WI38 (cell line): ENCODE results near the gene CCDC92.

Experiments
- H3K4me3 ChIP-seq: 2 replicates; pipeline ENCODE4 v1.5.1; 2011; ENCODE audit warnings: low read depth, mild to moderate bottlenecking, control low read depth, low read length
- TF ChIP-seq, protein P1 (sequence below): IDR thresholded peaks from 2 replicates; pipeline ENCODE4 v1.5.1; 2012; ENCODE audit warnings: low read depth, mild to moderate bottlenecking, control low read depth, low read length

CCDC92 gene

GRCh38 chr12:123962513-123962912 is 10.1 kb downstream of the CCDC92 start:
- H3K4me3 ChIP-seq, result no peak overlapping the region
- TF ChIP-seq, protein P1, sequence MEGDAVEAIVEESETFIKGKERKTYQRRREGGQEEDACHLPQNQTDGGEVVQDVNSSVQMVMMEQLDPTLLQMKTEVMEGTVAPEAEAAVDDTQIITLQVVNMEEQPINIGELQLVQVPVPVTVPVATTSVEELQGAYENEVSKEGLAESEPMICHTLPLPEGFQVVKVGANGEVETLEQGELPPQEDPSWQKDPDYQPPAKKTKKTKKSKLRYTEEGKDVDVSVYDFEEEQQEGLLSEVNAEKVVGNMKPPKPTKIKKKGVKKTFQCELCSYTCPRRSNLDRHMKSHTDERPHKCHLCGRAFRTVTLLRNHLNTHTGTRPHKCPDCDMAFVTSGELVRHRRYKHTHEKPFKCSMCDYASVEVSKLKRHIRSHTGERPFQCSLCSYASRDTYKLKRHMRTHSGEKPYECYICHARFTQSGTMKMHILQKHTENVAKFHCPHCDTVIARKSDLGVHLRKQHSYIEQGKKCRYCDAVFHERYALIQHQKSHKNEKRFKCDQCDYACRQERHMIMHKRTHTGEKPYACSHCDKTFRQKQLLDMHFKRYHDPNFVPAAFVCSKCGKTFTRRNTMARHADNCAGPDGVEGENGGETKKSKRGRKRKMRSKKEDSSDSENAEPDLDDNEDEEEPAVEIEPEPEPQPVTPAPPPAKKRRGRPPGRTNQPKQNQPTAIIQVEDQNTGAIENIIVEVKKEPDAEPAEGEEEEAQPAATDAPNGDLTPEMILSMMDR, result no peak

GRCh38 chr12:123961585-123962345 is 10.9 kb downstream of the CCDC92 start:
- TF ChIP-seq, protein P1, result no peak
- H3K4me3 ChIP-seq, result no peak overlapping the region

DNA sequence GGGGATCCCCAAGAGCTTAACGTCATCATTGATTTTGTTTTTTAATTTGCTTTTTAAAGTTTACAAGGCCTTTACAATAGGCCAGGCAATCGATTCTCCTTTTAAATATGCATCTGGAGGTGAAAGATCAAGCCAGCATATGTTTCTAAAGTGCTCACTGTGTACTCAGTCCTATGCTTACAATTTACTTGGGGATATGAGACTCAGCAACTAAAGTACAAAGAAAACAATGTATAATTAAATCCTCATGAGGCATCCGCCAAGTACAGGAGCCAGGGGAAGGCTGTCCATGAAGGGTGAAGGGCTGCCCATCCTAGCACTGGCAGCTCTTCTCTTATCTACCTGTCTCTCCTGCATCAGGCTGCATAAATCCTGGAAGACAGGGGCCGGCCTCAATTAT is 11.8 kb downstream of the CCDC92 start:
- no peak overlapping the region for H3K4me3 ChIP-seq
- TF ChIP-seq, protein P1, result no peak

DNA sequence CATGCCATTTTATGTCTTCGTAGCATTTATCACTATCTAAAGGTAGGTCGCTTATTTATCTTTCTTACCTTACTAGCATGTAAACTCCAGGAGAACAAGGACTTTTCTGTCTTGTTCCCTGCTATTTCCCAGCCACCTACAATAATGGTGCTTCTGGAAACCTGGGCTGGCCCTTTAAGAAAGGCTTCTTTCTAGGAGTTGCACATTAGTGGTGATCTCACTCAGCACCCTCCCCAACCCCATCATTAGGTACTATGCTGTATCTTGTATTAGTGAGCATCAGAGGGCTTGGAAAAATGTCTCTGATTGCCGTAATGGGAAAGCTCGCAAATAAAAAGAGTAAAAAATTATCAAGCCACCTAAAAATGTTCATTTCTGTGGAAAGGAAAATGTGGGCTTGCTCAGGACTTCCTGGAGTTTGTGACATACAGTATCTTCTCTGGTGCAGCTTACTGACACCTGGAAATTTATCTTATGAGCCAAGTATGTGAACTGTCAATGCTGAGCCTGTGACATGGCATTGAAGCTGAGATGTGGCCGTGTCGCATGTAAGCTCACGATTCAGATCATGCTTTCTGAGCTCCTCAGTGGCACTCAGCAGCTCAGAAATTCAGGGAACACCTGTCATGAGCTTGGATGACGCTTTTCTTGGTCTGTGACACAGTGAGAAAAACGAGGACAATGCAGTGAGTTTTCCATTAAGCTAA is 12.4 kb downstream of the CCDC92 start:
- TF ChIP-seq, protein P1, result no peak
- no peak overlapping the region for H3K4me3 ChIP-seq

GRCh38 chr12:123958876-123959275 is 13.8 kb downstream of the CCDC92 start:
- TF ChIP-seq, protein P1, result no peak
- no peak overlapping the region for H3K4me3 ChIP-seq

DNA sequence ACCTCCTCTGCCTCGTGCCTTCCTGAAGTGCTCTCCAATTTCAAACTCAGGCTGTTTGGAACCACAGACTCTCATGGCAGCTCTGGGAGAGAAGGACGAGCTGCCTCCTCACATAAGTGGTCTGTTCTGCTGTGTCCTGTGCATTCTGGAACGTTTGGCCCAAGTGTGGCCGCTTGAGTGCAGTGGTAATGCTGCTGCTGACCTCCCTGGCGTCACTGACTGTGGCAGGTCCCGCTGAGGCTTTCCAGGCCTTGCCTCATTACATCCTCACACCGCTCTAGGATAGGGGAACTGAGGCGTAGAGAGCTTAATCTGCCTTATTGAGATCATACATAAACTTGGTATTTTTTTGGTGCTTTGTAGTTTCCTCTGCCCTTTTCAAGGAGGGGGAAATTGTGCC is 14.2 kb downstream of the CCDC92 start:
- TF ChIP-seq, protein P1, result no peak
- H3K4me3 ChIP-seq, result no peak overlapping the region

GRCh38 chr12:123957196-123957595 is 15.4 kb downstream of the CCDC92 start:
- TF ChIP-seq, protein P1, result no peak

More at GRCh38 chr12:123957196-123957595, 15.4 kb downstream of the CCDC92 start:
- H3K4me3 ChIP-seq, result no peak overlapping the region
